ENCODE measurements around the gene PLA2G6. TPM values are rescaled to one million over a fixed set of nuclear protein-coding genes. Genes with fewer than 3 reads are reported as not detected.

Gene PLA2G6
- total RNA-seq, 1 experiment from 2014 or later: 24.1 TPM

- H3K79me1 ChIP-seq (ENCODE audit: insufficient read depth, low read depth, low read length, poor library complexity, severe bottlenecking): no peaks in the 10 kb centered on the region
- Mint-ChIP-seq H3K4me1 (no peaks in the 10 kb centered on the region), H3K4me3 (no peak overlapping the region), H3K36me3 (ENCODE audit: insufficient read depth in 1 of 3, low read depth in 3 of 3) (peaks cover 0 to 31% (median 18%) of the 10 kb centered on the region in 3 experiments; a peak in 6 of 7 replicates), H3K27ac (no peak overlapping the region), H3K9me3 (no peaks in the 10 kb centered on the region), H3K27me3 (ENCODE audit: low read depth) (no peaks in the 10 kb centered on the region)
- H3K79me2 ChIP-seq (ENCODE audit: insufficient read depth, low read length): no peaks in the 10 kb centered on the region
- H2AFZ ChIP-seq (ENCODE audit: low read length): no peak overlapping the region
- no peaks in the 10 kb centered on the region for H4K20me1 ChIP-seq (ENCODE audit: control insufficient read depth, insufficient read depth, insufficient read length)
- H3K27me3 ChIP-seq (ENCODE audit: insufficient read depth, low read length): no peaks in the 10 kb centered on the region
- H4K8ac ChIP-seq (replicated peaks; ENCODE audit: insufficient read length, low read depth, low read length): no peak overlapping the region
- no peak overlapping the region for H3K4me2 ChIP-seq (ENCODE audit: insufficient read depth, insufficient read length, low read length)
- H3K9ac ChIP-seq (ENCODE audit: extremely low read depth, insufficient read length, low read length): no peak overlapping the region
- no peak overlapping the region for H2BK15ac ChIP-seq (ENCODE audit: low read depth, low read length)
- no peak overlapping the region for H3K14ac ChIP-seq (ENCODE audit: insufficient read depth, low read length)
- no peaks in the 10 kb centered on the region for H3K23me2 ChIP-seq (ENCODE audit: insufficient read length, low read depth, low read length, poor library complexity, severe bottlenecking)
- no peak overlapping the region for H2AK5ac ChIP-seq (ENCODE audit: insufficient read length, low read length)
- H2BK5ac ChIP-seq (ENCODE audit: insufficient read length, low read length): no peak overlapping the region
- H2BK20ac ChIP-seq (ENCODE audit: low read depth, low read length, poor library complexity, severe bottlenecking): no peak overlapping the region
- H3K4me1 ChIP-seq (ENCODE audit: insufficient read depth, low read length): no peaks in the 10 kb centered on the region
- H3T11ph ChIP-seq (ENCODE audit: low read length): no peak overlapping the region
- no peak overlapping the region for H3K27ac ChIP-seq (ENCODE audit: insufficient read length, low read depth, low read length)
- no peak overlapping the region for H3K23ac ChIP-seq (ENCODE audit: insufficient read length, low read depth, low read length)
- no peak overlapping the region for H4K91ac ChIP-seq (ENCODE audit: insufficient read length, low read depth, low read length)
- no peak overlapping the region for H3K4ac ChIP-seq (ENCODE audit: low read depth, low read length)
- H3K56ac ChIP-seq (ENCODE audit: insufficient read length, low read depth, low read length): no peak overlapping the region
- WGBS (ENCODE audit: extremely low coverage, insufficient read length, low lambda C conversion rate): no CpG with 5 or more reads among the region's 2 CpGs
- no peak overlapping the region for H4K5ac ChIP-seq (ENCODE audit: insufficient read length, low read depth, low read length)
- H2BK12ac ChIP-seq (ENCODE audit: insufficient read length, low read depth, low read length): no peak overlapping the region
- TF ChIP-seq CTCF (conservative IDR thresholded peaks at IDR 0.05): no peak
- H2BK120ac ChIP-seq (ENCODE audit: low read depth, low read length, poor library complexity, severe bottlenecking): no peak overlapping the region
- no peak for DNase-seq
- no peaks in the 10 kb centered on the region for H3K9me3 ChIP-seq (ENCODE audit: control insufficient read depth, low read depth, low read length)
- H3K18ac ChIP-seq (ENCODE audit: insufficient read length, low read depth, low read length): no peak overlapping the region
Measured at GRCh38 chr22:38131399-38131798, 50.2 kb downstream of the PLA2G6 start.

Data from H9 (cell line).